GM12874 (cell line): ENCODE results near the gene SH3BP5.

Source experiments
- CTCF ChIP-seq: IDR thresholded peaks from 2 replicates; pipeline ENCODE4 v1.5.1; 2011; ENCODE audit warnings: low read depth, mild to moderate bottlenecking, control low read depth, low read length, moderate library complexity; ENCODE audit not compliant: insufficient read depth

The SH3BP5 gene

GRCh38 chr3:15284121-15284889 is 48.1 kb downstream of the SH3BP5 start:
- no peak for TF ChIP-seq CTCF

GRCh38 chr3:15283702-15284101 is 48.7 kb downstream of the SH3BP5 start:
- no peak for TF ChIP-seq CTCF

- no peak for TF ChIP-seq CTCF
These were observed 50.6 kb downstream of the SH3BP5 start for GRCh38 chr3:15281817-15282216.

GRCh38 chr3:15280853-15281532 is 51.4 kb downstream of the SH3BP5 start:
- TF ChIP-seq CTCF, result no peak

GRCh38 chr3:15279671-15280402 is 52.5 kb downstream of the SH3BP5 start:
- TF ChIP-seq CTCF, result no peak

GRCh38 chr3:15279205-15279604 is 53.2 kb downstream of the SH3BP5 start:
- no peak for TF ChIP-seq CTCF

- TF ChIP-seq CTCF, result no peak
These were observed 54.4 kb downstream of the SH3BP5 start for GRCh38 chr3:15277861-15278500.
